Mucosa of gallbladder (tissue), 1 donor: ENCODE data around the gene CD93. TPM values are rescaled to one million over a fixed set of nuclear protein-coding genes. Genes with fewer than 3 reads are reported as not detected.

Source experiments
- DNase-seq: peaks from one replicate; pipeline ENCODE4 v3.0.0-alpha.2; 2020; ENCODE audit warnings: low spot score
- total RNA-seq: library from RNA; stranded (reverse); gene quantifications from one replicate; pipeline ENCODE4 v1.2.1, GENCODE V29; 2021
- donor health status: DM: no; HTN: no; CAD: no.

CD93 gene
- total RNA-seq, 1 donor from 2014 or later: 38.4 TPM

GRCh38 chr20:23083553-23084220, 2.4 kb downstream of the CD93 start:
- no peak for DNase-seq

GRCh38 chr20:23082846-23083552, 3.1 kb downstream of the CD93 start:
- DNase-seq: peak; percentile 47

GRCh38 chr20:23081263-23081819, 4.8 kb downstream of the CD93 start:
- no peak for DNase-seq

GRCh38 chr20:23080521-23080920, 5.6 kb downstream of the CD93 start:
- DNase-seq: no peak

GRCh38 chr20:23079926-23080325, 6.2 kb downstream of the CD93 start:
- DNase-seq: no peak

- DNase-seq: no peak
Observed at GRCh38 chr20:23079016-23079351, 7.1 kb downstream of the CD93 start.

GRCh38 chr20:23078351-23079015, 7.6 kb downstream of the CD93 start:
- DNase-seq: no peak

GRCh38 chr20:23077277-23077676, 8.8 kb downstream of the CD93 start:
- DNase-seq: no peak

GRCh38 chr20:23074052-23074451, 12.1 kb downstream of the CD93 start:
- DNase-seq: no peak

- DNase-seq: no peak
Observed at GRCh38 chr20:23072892-23073586, 13.1 kb downstream of the CD93 start.

- no peak for DNase-seq
Observed at GRCh38 chr20:23071996-23072395, 14.1 kb downstream of the CD93 start.

GRCh38 chr20:23071398-23071797, 14.7 kb downstream of the CD93 start:
- DNase-seq: no peak

- DNase-seq: no peak
Observed at GRCh38 chr20:23069108-23069507, 17.0 kb downstream of the CD93 start.

- no peak for DNase-seq
Observed at GRCh38 chr20:23068283-23068682, 17.8 kb downstream of the CD93 start.

GRCh38 chr20:23066772-23067171, 19.4 kb downstream of the CD93 start:
- no peak for DNase-seq

GRCh38 chr20:23065266-23066201, 20.6 kb downstream of the CD93 start:
- DNase-seq: no peak

GRCh38 chr20:23063581-23063980, 22.5 kb downstream of the CD93 start:
- no peak for DNase-seq

GRCh38 chr20:23063168-23063567, 23.0 kb downstream of the CD93 start:
- DNase-seq: no peak

GRCh38 chr20:23062632-23063031, 23.5 kb downstream of the CD93 start:
- no peak for DNase-seq

GRCh38 chr20:23061734-23062561, 24.2 kb downstream of the CD93 start:
- peak; percentile 68 for DNase-seq
